HepG2 (cell line): ENCODE results near the gene NSUN5. TPM values are rescaled to one million over a fixed set of nuclear protein-coding genes. Genes with fewer than 3 reads are reported as not detected.
"Not testable (repeated sequence)": the region's sequence is repeated elsewhere in the genome, so short reads cannot be mapped to it uniquely, and the experiment has no call there.

Experiments used
- ATAC-seq: fragments of 200-7000 bp; cut with Tn5 transposase; 3 replicates; pipeline ENCODE4 v1.9.1; 2020; ENCODE audit warnings: mild to moderate bottlenecking, moderate library complexity
- BruUV-seq: library from RNA; stranded (reverse); fragments of 400-500 nt; replicated peaks from 2 replicates; lab custom pipeline; 2021; lab: Mats Ljungman, UMichigan
- CTCF ChIA-PET: fragments of 300-600 bp; formaldehyde crosslinking; extraction: SDS; loops from one replicate; lab custom pipeline; 2021; ENCODE audit warnings: low total read pairs, inconsistent platforms, low intra/inter-chr PET ratio; lab: Yijun Ruan, JAX
- POLR2A ChIA-PET: fragments of 350-600 bp; sonication (Branson Sonifier 250); formaldehyde crosslinking; loops from one replicate; lab custom pipeline; 2020; ENCODE audit warnings: antibody characterized with exemption, inconsistent platforms; lab: Yijun Ruan, JAX
- DNase-seq: peaks from one replicate; pipeline ENCODE4 v3.0.0-alpha.2; 2015; ENCODE audit warnings: low spot score
- FAIRE-seq: peaks from 3 replicates; lab custom pipeline; 2011; peaks lifted over from hg19 to GRCh38; lab: Jason Lieb, UNC
- H2AFZ ChIP-seq: one replicate; pipeline ENCODE4 v1.6.1; 2011; ENCODE audit warnings: low read length, inconsistent platforms
- H3K27ac ChIP-seq: fragments of 300-600 bp; 3 replicates; pipeline ENCODE4 v1.8.0; 2011; ENCODE audit warnings: mixed run types, mild to moderate bottlenecking, mixed read lengths, low read length, inconsistent platforms; ENCODE audit not compliant: insufficient read depth; ENCODE audit errors: extremely low read length
- H3K27me3 ChIP-seq, 2 experiments: fragments of 200-600 bp in 1 of 2; 2 replicates in 1 of 2; 3 replicates in 1 of 2; pipeline versions ENCODE4 v1.6.0 to v1.8.0; 2011; ENCODE audit warnings: low read length in 2 of 2, mild to moderate bottlenecking in 2 of 2, moderate library complexity in 2 of 2, inconsistent platforms in 1 of 2; ENCODE audit not compliant: insufficient read depth in 2 of 2, control insufficient read depth in 1 of 2
- H3K36me3 ChIP-seq, 2 experiments: fragments of 200-600 bp in 1 of 2; replicated peaks in 1 of 2; 2 replicates in 1 of 2; 3 replicates in 1 of 2; pipeline versions ENCODE4 v1.5.1 to v1.8.0; 2011; ENCODE audit warnings: low read length in 2 of 2, inconsistent platforms in 1 of 2; ENCODE audit not compliant: insufficient read depth in 2 of 2, control insufficient read depth in 1 of 2
- H3K4me1 ChIP-seq: 2 replicates; pipeline ENCODE4 v1.5.1; 2012; ENCODE audit warnings: low read length, inconsistent platforms; ENCODE audit not compliant: insufficient read depth
- H3K4me2 ChIP-seq: 2 replicates; pipeline ENCODE4 v1.6.0; 2011; ENCODE audit warnings: low read depth, low read length, inconsistent platforms
- H3K4me3 ChIP-seq, 3 experiments: fragments of 200-600 bp in 1 of 3; sonication (generic), shearing (Covaris generic) in 1 of 3; replicated peaks in 1 of 3; 2 replicates each; pipeline ENCODE4 v1.5.1; 2011 to 2016; ENCODE audit warnings: low read length in 3 of 3, inconsistent platforms in 2 of 3, low read depth in 2 of 3, mild to moderate bottlenecking in 2 of 3, control low read depth in 1 of 3, mixed read lengths in 1 of 3; ENCODE audit not compliant: insufficient read depth in 1 of 3
- H3K79me2 ChIP-seq: one replicate; pipeline ENCODE4 v1.6.1; 2011; ENCODE audit warnings: low read length, inconsistent platforms; ENCODE audit not compliant: insufficient read depth
- H3K9ac ChIP-seq: 2 replicates; pipeline ENCODE4 v1.6.0; 2011; ENCODE audit warnings: mild to moderate bottlenecking, low read depth, low read length, inconsistent platforms; ENCODE audit not compliant: insufficient read depth
- H3K9me3 ChIP-seq: 2 replicates; pipeline ENCODE4 v1.5.1; 2012; ENCODE audit warnings: mild to moderate bottlenecking, low read length
- H4K20me1 ChIP-seq: 2 replicates; pipeline ENCODE4 v1.6.0; 2011; ENCODE audit warnings: inconsistent platforms, mild to moderate bottlenecking, low read length, moderate library complexity; ENCODE audit not compliant: insufficient read depth
- ZNF746 ChIP-seq: sonication (generic); formaldehyde crosslinking; IDR thresholded peaks from 2 replicates; pipeline ENCODE4 v1.8.0; 2022; ENCODE audit warnings: mild to moderate bottlenecking, missing genetic modification reagents
- WGBS: methylation state at CpG from one replicate; pipeline ENCODE4 v1.1.6; 2017; ENCODE audit warnings: low lambda C conversion rate; 5-methylcytosine and 5-hydroxymethylcytosine counted together
- in situ Hi-C: cut with HindIII; loops from 2 replicates; pipeline ENCODE4 v1.10.0; 2017; ENCODE audit warnings: low pct_unique_long_range_greater_than_20kb; ENCODE audit not compliant: extremely low pct_ligation_motif_present
- intact Hi-C: fragments of 100-400 bp; cut with micrococcal nuclease; formaldehyde crosslinking; loops from one replicate; pipeline ENCODE4 v1.10.0; 2022; ENCODE audit not compliant: unreplicated experiment
- polyA plus RNA-seq, 8 experiments: library from polyadenylated mRNA; depleted of rRNA in 3 of 8; stranded (reverse) in 7 of 8; unstranded in 1 of 8; fragments of >200 nt; fragmentation: Illumina TruSeq in 4 of 8; extraction: Trizol in 4 of 8; gene quantifications; 2 replicates each; pipeline versions ENCODE4 v1.2.1 to v1.2.3, GENCODE V29; 2011 to 2016; ENCODE audit warnings: low read depth in 4 of 8, missing spikeins in 1 of 8, mixed read lengths in 1 of 8; ENCODE audit not compliant: insufficient read depth in 1 of 8
- total RNA-seq, 5 experiments: library from RNA; depleted of rRNA; stranded (reverse); fragments of >200 nt; fragmentation: Illumina TruSeq; extraction: Trizol; gene quantifications; 2 replicates each; pipeline ENCODE4 v1.2.3, GENCODE V29; 2016; ENCODE audit warnings: low read depth in 1 of 5
- TF ChIP-seq, protein P1 (sequence below): sonication (generic); formaldehyde crosslinking; IDR thresholded peaks from 2 replicates; pipeline ENCODE4 v1.5.0; 2020; ENCODE audit warnings: mild to moderate bottlenecking, missing genetic modification reagents, moderate library complexity
- TF ChIP-seq, protein P2 (sequence below): sonication (generic); formaldehyde crosslinking; conservative IDR thresholded peaks from 2 replicates; pipeline ENCODE4 v1.4.0; 2020; ENCODE audit warnings: mild to moderate bottlenecking, missing genetic modification reagents, moderate library complexity

Gene NSUN5
- total and polyA plus RNA-seq, 2 of the 13 experiments (the other 11 are each of a cell fraction or from before 2014, with no cell fraction given) = 19.9 to 35.8 TPM

DNA sequence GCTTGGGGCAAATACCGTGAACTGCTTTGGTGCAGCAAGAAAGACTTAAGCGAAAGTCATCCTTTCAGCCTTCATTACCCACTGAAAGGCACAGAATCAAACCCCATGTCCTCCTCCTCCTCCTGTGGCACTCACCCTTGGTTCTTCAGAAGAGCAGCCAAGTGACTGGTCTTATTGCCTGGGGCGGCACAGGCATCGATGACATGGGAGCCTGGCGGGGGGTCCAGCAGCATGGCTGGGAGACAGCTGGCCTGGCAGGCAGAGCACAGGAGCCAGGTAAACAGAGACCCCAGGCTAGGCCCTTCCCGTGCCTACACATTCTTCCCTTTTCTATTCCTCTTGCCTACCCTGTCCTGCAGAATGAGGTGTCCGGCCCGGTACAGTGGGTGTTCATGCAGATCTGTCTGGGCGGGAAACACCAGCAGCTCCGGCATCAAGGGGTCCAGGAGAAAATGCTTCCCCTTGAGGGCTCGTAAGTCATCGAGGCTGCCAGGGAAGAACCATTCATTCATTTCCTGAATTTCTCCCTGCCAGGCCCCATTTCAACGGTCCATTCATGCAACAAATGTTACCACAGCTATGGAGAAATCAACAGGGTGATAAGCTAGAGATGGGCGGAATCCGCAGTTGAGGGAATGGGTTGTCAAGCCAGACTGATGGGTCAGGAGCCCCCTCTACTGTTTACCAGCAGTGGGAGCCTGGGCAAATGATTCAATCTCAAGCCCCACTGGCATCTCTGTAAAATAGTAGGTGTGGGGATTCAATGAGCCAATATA, 3.8 kb downstream of the NSUN5 start:
- in situ Hi-C loops, H3K9me3 ChIP-seq, H3K27ac ChIP-seq, H3K4me2 ChIP-seq, ATAC-seq, H4K20me1 ChIP-seq, DNase-seq, FAIRE-seq, intact Hi-C loops, H3K27me3 ChIP-seq, H3K4me3 ChIP-seq, CTCF ChIA-PET, BruUV-seq, H2AFZ ChIP-seq, H3K9ac ChIP-seq, POLR2A ChIA-PET: not testable (repeated sequence)
- Histone ChIP-seq H3K36me3 (peaks cover 7 to 18% of the 10 kb centered on the region in 2 experiments; a peak in 3 of 5 replicates), H3K4me1 (peaks cover 22% of the 10 kb centered on the region), H3K79me2 (peaks cover 13% of the 10 kb centered on the region)
- TF ChIP-seq, protein P1, sequence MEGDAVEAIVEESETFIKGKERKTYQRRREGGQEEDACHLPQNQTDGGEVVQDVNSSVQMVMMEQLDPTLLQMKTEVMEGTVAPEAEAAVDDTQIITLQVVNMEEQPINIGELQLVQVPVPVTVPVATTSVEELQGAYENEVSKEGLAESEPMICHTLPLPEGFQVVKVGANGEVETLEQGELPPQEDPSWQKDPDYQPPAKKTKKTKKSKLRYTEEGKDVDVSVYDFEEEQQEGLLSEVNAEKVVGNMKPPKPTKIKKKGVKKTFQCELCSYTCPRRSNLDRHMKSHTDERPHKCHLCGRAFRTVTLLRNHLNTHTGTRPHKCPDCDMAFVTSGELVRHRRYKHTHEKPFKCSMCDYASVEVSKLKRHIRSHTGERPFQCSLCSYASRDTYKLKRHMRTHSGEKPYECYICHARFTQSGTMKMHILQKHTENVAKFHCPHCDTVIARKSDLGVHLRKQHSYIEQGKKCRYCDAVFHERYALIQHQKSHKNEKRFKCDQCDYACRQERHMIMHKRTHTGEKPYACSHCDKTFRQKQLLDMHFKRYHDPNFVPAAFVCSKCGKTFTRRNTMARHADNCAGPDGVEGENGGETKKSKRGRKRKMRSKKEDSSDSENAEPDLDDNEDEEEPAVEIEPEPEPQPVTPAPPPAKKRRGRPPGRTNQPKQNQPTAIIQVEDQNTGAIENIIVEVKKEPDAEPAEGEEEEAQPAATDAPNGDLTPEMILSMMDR = 0 out of 2 replicates have a peak, but pooled peaks have one; percentile 6
- 95% methylated on average over 12 of the region's 15 CpGs for WGBS

- H2AFZ ChIP-seq = no peak overlapping the region
- no peak overlapping the region for H3K4me3 ChIP-seq
- WGBS = 94% methylated on average over 8 of the region's 14 CpGs
- H3K9me3 ChIP-seq = no peaks in the 10 kb centered on the region
- ChIA-PET POLR2A (no interaction called here), CTCF (no interaction called here)
- peaks cover 7 to 18% of the 10 kb centered on the region in 2 experiments; a peak in 3 of 5 replicates for H3K36me3 ChIP-seq
- no peak overlapping the region for H3K27ac ChIP-seq
- TF ChIP-seq, protein P2, sequence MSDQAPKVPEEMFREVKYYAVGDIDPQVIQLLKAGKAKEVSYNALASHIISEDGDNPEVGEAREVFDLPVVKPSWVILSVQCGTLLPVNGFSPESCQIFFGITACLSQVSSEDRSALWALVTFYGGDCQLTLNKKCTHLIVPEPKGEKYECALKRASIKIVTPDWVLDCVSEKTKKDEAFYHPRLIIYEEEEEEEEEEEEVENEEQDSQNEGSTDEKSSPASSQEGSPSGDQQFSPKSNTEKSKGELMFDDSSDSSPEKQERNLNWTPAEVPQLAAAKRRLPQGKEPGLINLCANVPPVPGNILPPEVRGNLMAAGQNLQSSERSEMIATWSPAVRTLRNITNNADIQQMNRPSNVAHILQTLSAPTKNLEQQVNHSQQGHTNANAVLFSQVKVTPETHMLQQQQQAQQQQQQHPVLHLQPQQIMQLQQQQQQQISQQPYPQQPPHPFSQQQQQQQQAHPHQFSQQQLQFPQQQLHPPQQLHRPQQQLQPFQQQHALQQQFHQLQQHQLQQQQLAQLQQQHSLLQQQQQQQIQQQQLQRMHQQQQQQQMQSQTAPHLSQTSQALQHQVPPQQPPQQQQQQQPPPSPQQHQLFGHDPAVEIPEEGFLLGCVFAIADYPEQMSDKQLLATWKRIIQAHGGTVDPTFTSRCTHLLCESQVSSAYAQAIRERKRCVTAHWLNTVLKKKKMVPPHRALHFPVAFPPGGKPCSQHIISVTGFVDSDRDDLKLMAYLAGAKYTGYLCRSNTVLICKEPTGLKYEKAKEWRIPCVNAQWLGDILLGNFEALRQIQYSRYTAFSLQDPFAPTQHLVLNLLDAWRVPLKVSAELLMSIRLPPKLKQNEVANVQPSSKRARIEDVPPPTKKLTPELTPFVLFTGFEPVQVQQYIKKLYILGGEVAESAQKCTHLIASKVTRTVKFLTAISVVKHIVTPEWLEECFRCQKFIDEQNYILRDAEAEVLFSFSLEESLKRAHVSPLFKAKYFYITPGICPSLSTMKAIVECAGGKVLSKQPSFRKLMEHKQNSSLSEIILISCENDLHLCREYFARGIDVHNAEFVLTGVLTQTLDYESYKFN = no peak
- TF ChIP-seq ZNF746 (CRISPR knock-in tag) = no peak
- peaks cover 17% of the 10 kb centered on the region for H3K4me1 ChIP-seq
- ATAC-seq = no peak
- intact Hi-C loops = no loop called here
- in situ Hi-C loops = no loop called here
- no TSS peak for BruUV-seq
- peaks cover 13% of the 10 kb centered on the region for H3K79me2 ChIP-seq
- no peak overlapping the region for H3K4me2 ChIP-seq
- H3K9ac ChIP-seq = no peak overlapping the region
- no peak for DNase-seq
- no peaks in the 10 kb centered on the region for H4K20me1 ChIP-seq
- no peak for FAIRE-seq
- H3K27me3 ChIP-seq = no peaks in the 10 kb centered on the region; a peak in 1 of 5 replicates
Observed at GRCh38 chr7:73304071-73304470, 4.6 kb downstream of the NSUN5 start.
